Fibroblast of pulmonary artery (primary cell): ENCODE measurements around the gene TACC2.

Experiments
- DNase-seq: peaks from one replicate; pipeline ENCODE4 v3.0.0-alpha.2; 2010; ENCODE audit warnings: low read depth
- H3K4me3 ChIP-seq: replicated peaks from 2 replicates; pipeline ENCODE4 v1.5.1; 2011; ENCODE audit warnings: low read depth, mild to moderate bottlenecking, control low read depth, low read length, moderate library complexity
- CTCF ChIP-seq: IDR thresholded peaks from 2 replicates; pipeline ENCODE4 v1.5.1; 2011; ENCODE audit warnings: mild to moderate bottlenecking, control low read depth, low read length, inconsistent platforms; ENCODE audit errors: missing control alignments

TACC2 gene

GRCh38 chr10:122249303-122249850 is 260.4 kb downstream of the TACC2 start:
- no peak for DNase-seq
- no peak overlapping the region for H3K4me3 ChIP-seq
- no peak for TF ChIP-seq CTCF

- no peak overlapping the region for H3K4me3 ChIP-seq
- DNase-seq: no peak
- TF ChIP-seq CTCF: no peak
Observed at GRCh38 chr10:122249991-122250750, 261.2 kb downstream of the TACC2 start.

- DNase-seq: no peak
- H3K4me3 ChIP-seq: no peak overlapping the region
- no peak for TF ChIP-seq CTCF
Observed at GRCh38 chr10:122251459-122252255, 262.7 kb downstream of the TACC2 start.

- no peak for TF ChIP-seq CTCF
- H3K4me3 ChIP-seq: no peak overlapping the region
- no peak for DNase-seq
Observed at GRCh38 chr10:122252805-122253204, 263.8 kb downstream of the TACC2 start.

- no peak for DNase-seq
- H3K4me3 ChIP-seq: no peak overlapping the region
- TF ChIP-seq CTCF: no peak
Observed at GRCh38 chr10:122253605-122254004, 264.6 kb downstream of the TACC2 start.

- DNase-seq: no peak
- H3K4me3 ChIP-seq: no peak overlapping the region
- no peak for TF ChIP-seq CTCF
Observed at GRCh38 chr10:122254831-122255230, 265.9 kb downstream of the TACC2 start.
